Heart left ventricle (tissue), 16 donors: ENCODE data around the gene PNKP. TPM values are rescaled to one million over a fixed set of nuclear protein-coding genes. Genes with fewer than 3 reads are reported as not detected.

Experiments used
- ATAC-seq, 4 donors: fragments of 200-7000 bp; cut with Tn5 transposase; one replicate each; pipeline ENCODE4 v1.9.1; 2020 to 2022; ENCODE audit warnings: moderate library complexity in 4 of 4, mild to moderate bottlenecking in 3 of 4, moderate number of reproducible peaks in 1 of 4
- DNase-seq, 5 donors: peaks; one replicate each; pipeline ENCODE4 v3.0.0-alpha.2; 2020
- H3K27ac ChIP-seq, 12 donors: fragments of 200-600 bp; sonication (generic) in 4 of 12; one replicate each; pipeline versions ENCODE4 v1.5.0 to v1.8.0; 2016 to 2022; ENCODE audit warnings: mild to moderate bottlenecking in 2 of 12
- H3K27me3 ChIP-seq, 9 donors: fragments of 200-600 bp; sonication (generic) in 2 of 9; one replicate each; pipeline versions ENCODE4 v1.5.1 to v1.8.0; 2016 to 2022; ENCODE audit warnings: mild to moderate bottlenecking in 3 of 9
- H3K36me3 ChIP-seq, 9 donors: fragments of 200-600 bp; sonication (generic) in 2 of 9; one replicate each; pipeline versions ENCODE4 v1.5.0 to v1.8.0; 2018 to 2022; ENCODE audit warnings: mild to moderate bottlenecking in 2 of 9
- H3K4me1 ChIP-seq, 12 donors: fragments of 200-600 bp; sonication (generic) in 4 of 12; one replicate each; pipeline versions ENCODE4 v1.5.0 to v1.8.0; 2016 to 2022; ENCODE audit warnings: mild to moderate bottlenecking in 3 of 12
- H3K4me3 ChIP-seq, 12 donors: fragments of 200-600 bp; sonication (generic) in 4 of 12; one replicate each; pipeline versions ENCODE4 v1.5.0 to v1.8.0; 2017 to 2022; ENCODE audit warnings: mild to moderate bottlenecking in 9 of 12, moderate library complexity in 4 of 12
- H3K9me3 ChIP-seq, 12 donors: fragments of 200-600 bp; sonication (generic) in 4 of 12; one replicate each; pipeline versions ENCODE4 v1.5.0 to v1.8.0; 2016 to 2022; ENCODE audit warnings: mild to moderate bottlenecking in 1 of 12
- CTCF ChIP-seq, 12 donors: fragments of 200-600 bp; sonication (generic) in 4 of 12; IDR thresholded peaks; one replicate each; pipeline versions ENCODE4 v1.5.0 to v1.8.0; 2018 to 2022; ENCODE audit warnings: antibody characterized with exemption in 12 of 12, mild to moderate bottlenecking in 5 of 12
- POLR2A ChIP-seq, 2 donors: fragments of 450-650 bp; IDR thresholded peaks; one replicate each; pipeline ENCODE4 v1.6.1; 2017; ENCODE audit warnings: antibody characterized with exemption in 2 of 2, mild to moderate bottlenecking in 2 of 2, moderate library complexity in 2 of 2
- WGBS, 4 donors: extraction: QIAGEN DNeasy Blood & Tissue Kit in 2 of 4; methylation state at CpG; one replicate each; pipeline versions ENCODE4 v1.1.5 to v1.1.7; 2013 to 2018; 5-methylcytosine and 5-hydroxymethylcytosine counted together
- intact Hi-C, 10 donors: fragments of 100-400 bp; cut with DNase I; formaldehyde crosslinking; loops; one replicate each; pipeline versions ENCODE4 v1.11.1 to v1.14.2; 2022
- polyA plus RNA-seq, 2 donors: library from polyadenylated mRNA; stranded (reverse); fragments of 200-250 nt; gene quantifications; one replicate each; pipeline ENCODE4 v1.2.3, GENCODE V29; 2013
- total RNA-seq, 9 donors: library from RNA; depleted of rRNA in 2 of 9; stranded (reverse); fragments of >200 nt in 2 of 9; fragmentation: NEBNext Ultra II Directional in 3 of 9; extraction: Animal tissue kit (Norgen Biotek cat#: 25700) in 3 of 9; gene quantifications; one replicate each; pipeline versions ENCODE4 v1.1.0 to v1.2.4, GENCODE V29; 2016 to 2023
- donor health status: ischemic (EF 13 %, LVEDD 7.1; RV severe dilation, severe dysfunction).
- donor health status: healthy with polysubstance abuse.
- donor health status: DM: no; HTN: yes; CAD: no.
- donor health status: DM: no; HTN: no; CAD: no.
- donor health status: ischemic (EF 25% LVEDD 6.9; RV normal size, moderate dysfunction).
- donor health status: ischemic (EF 25% LVEDD 5.7; RV mildly dilated, moderate dysfunction).
- donor health status: healthy.
- donor health status: DM: yes; HTN: yes; CAD: no.
- donor health status: ischemic (EF 35%, LVEDD 5.7; RV mildly dilated, moderate dysfunction).
- donor health status: nonischemic (EF 11% LVEDD 7.7; RV severe dilation, severe dysfunction).
- donor health status: DM: yes; HTN: yes; CAD: no.
- donor health status: PGD.
- donor health status: ischemic (EF 29% LVEDD 5.4; RV normal size, mild dysfunction).
- donor health status: nonischemic (EF 23%, LVEDD 6.1; RV moderate dilation, normal function).

Gene PNKP
- total and polyA plus RNA-seq, 11 donors, result 26.6 to 57.0 (median 36.8) TPM

- intact Hi-C loops, result no loop called here
- DNase-seq (no peak), ATAC-seq (no peak)
- Histone ChIP-seq H3K27ac (no peak overlapping the region), H3K9me3 (no peaks in the 10 kb centered on the region), H3K4me3 (no peak overlapping the region), H3K4me1 (peaks cover 0 to 16% (median 0%) of the 10 kb centered on the region in 12 donors), H3K27me3 (no peaks in the 10 kb centered on the region), H3K36me3 (peaks cover 4 to 100% (median 96%) of the 10 kb centered on the region in 9 donors)
- WGBS, 4 donors, result 89 to 95% (median 93%) methylated on average over 4 to 7 of the region's 7 CpGs
- TF ChIP-seq CTCF (IDR thresholded peaks at IDR 0.05) (no peak), POLR2A (IDR thresholded peaks at IDR 0.05) (no peak)
Observed at GRCh38 chr19:49833599-49833998, 33.8 kb downstream of the PNKP start.

GRCh38 chr19:49832556-49832955 is 34.8 kb downstream of the PNKP start:
- peak overlapping the region in 1 of 12 donors; percentile 19 for H3K27ac ChIP-seq

GRCh38 chr19:49831592-49831991 is 35.8 kb downstream of the PNKP start:
- no peak overlapping the region for H3K27ac ChIP-seq
- H3K36me3 ChIP-seq, result peaks cover 2 to 98% (median 84%) of the 10 kb centered on the region in 9 donors
- H3K27me3 ChIP-seq, result no peaks in the 10 kb centered on the region
- intact Hi-C loops, result no loop called here
- 94 to 100% (median 96%) methylated on average over 8 of the region's 8 CpGs for WGBS, 4 donors
- DNase-seq (no peak), ATAC-seq (no peak)
- H3K9me3 ChIP-seq, result no peaks in the 10 kb centered on the region
- H3K4me1 ChIP-seq, result peaks cover 0 to 16% (median 0%) of the 10 kb centered on the region in 12 donors
- no peak for TF ChIP-seq POLR2A (IDR thresholded peaks at IDR 0.05)
- no peak for TF ChIP-seq CTCF (IDR thresholded peaks at IDR 0.05)
- H3K4me3 ChIP-seq, result no peak overlapping the region

More at GRCh38 chr19:49832556-49832955, 34.8 kb downstream of the PNKP start:
- 66 to 76% (median 72%) methylated on average over 9 of the region's 9 CpGs for whole genome bisulfite sequencing, 4 donors
- TF ChIP-seq CTCF (IDR thresholded peaks at IDR 0.05), result no peak
- TF ChIP-seq POLR2A (IDR thresholded peaks at IDR 0.05), result no peak
- ATAC-seq (no peak), DNase-seq (no peak)
- peaks cover 4 to 97% (median 94%) of the 10 kb centered on the region in 9 donors for H3K36me3 ChIP-seq
- intact Hi-C loops, result no loop called here
- H3K27me3 ChIP-seq, result no peaks in the 10 kb centered on the region
- no peaks in the 10 kb centered on the region for H3K9me3 ChIP-seq
- H3K4me1 ChIP-seq, result peaks cover 0 to 16% (median 0%) of the 10 kb centered on the region in 12 donors
- H3K4me3 ChIP-seq, result no peak overlapping the region

GRCh38 chr19:49830766-49831165 is 36.6 kb downstream of the PNKP start:
- TF ChIP-seq CTCF (IDR thresholded peaks at IDR 0.05) (no peak), POLR2A (IDR thresholded peaks at IDR 0.05) (no peak)
- WGBS, 4 donors, result 94 to 98% (median 95%) methylated on average over 7 to 12 of the region's 12 CpGs
- H3K4me3 ChIP-seq, result no peak overlapping the region
- no peak for ATAC-seq
- peaks cover 0 to 16% (median 0%) of the 10 kb centered on the region in 12 donors for H3K4me1 ChIP-seq
- H3K36me3 ChIP-seq, result peaks cover 0 to 95% (median 76%) of the 10 kb centered on the region in 9 donors
- H3K27me3 ChIP-seq, result no peaks in the 10 kb centered on the region
- intact Hi-C loops, result no loop called here
- no peaks in the 10 kb centered on the region for H3K9me3 ChIP-seq
- DNase-seq, result no peak
- H3K27ac ChIP-seq, result no peak overlapping the region
